AG09309 (cell line): Measurements from ENCODE around the gene ASPDH.
A peak's percentile ranks its signal among the peaks of the same experiment; 100 is the strongest.

Experiments used
- DNase-seq: peaks from one replicate; pipeline ENCODE4 v3.0.0-alpha.2; 2010; ENCODE audit warnings: low read depth
- H3K4me3 ChIP-seq: 2 replicates; pipeline ENCODE4 v1.5.1; 2011; ENCODE audit warnings: mild to moderate bottlenecking, low read depth, low read length, moderate library complexity; ENCODE audit not compliant: control insufficient read depth
- CTCF ChIP-seq: IDR thresholded peaks from 2 replicates; pipeline ENCODE4 v1.5.1; 2011; ENCODE audit warnings: mild to moderate bottlenecking, low read depth, low read length, inconsistent platforms; ENCODE audit not compliant: insufficient read depth, control insufficient read depth; ENCODE audit errors: missing control alignments

The ASPDH gene

GRCh38 chr19:50482271-50482855, 31.4 kb downstream of the ASPDH start:
- H3K4me3 ChIP-seq: no peak overlapping the region
- no peak for DNase-seq
- TF ChIP-seq CTCF: no peak

- no peak for DNase-seq
- no peak for TF ChIP-seq CTCF
- H3K4me3 ChIP-seq: no peak overlapping the region
Measured at GRCh38 chr19:50481351-50482149, 32.2 kb downstream of the ASPDH start.

DNA sequence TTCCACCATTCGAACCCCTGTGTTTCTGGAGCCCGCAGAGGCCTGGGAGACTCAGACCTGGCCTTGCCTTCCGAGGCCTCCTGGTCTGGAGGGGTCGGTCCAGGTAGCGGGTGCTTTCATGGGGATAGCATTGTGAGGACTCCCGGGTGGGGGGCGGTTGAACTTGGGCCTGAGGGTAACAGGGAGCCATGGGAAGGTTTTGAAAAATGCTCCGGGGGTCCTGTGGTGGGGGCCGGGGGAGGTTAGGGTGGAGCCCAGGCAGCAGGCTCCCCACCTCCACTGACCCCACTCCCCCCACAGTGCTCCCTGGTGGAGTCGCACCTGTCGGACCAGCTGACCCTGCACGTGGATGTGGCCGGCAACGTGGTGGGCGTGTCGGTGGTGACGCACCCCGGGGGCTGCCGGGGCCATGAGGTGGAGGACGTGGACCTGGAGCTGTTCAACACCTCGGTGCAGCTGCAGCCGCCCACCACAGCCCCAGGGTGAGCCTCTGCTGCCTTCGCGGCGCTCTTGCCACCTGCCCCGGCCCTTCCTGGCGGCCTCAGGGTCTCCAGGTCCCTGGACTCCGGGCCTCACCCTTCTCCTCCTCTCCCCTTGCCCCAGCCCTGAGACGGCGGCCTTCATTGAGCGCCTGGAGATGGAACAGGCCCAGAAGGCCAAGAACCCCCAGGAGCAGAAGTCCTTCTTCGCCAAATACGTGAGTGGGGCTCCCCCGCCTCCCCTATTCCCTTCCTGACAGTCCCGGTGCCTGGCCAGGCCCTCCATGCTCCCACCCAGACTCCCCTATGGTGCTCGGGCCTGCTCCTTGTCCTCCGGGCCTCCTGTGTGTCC, 33.2 kb downstream of the ASPDH start:
- DNase-seq: no peak
- no peak for TF ChIP-seq CTCF
- no peak overlapping the region for H3K4me3 ChIP-seq

GRCh38 chr19:50479761-50480251, 33.9 kb downstream of the ASPDH start:
- no peak overlapping the region for H3K4me3 ChIP-seq
- DNase-seq: no peak
- TF ChIP-seq CTCF: no peak

DNA sequence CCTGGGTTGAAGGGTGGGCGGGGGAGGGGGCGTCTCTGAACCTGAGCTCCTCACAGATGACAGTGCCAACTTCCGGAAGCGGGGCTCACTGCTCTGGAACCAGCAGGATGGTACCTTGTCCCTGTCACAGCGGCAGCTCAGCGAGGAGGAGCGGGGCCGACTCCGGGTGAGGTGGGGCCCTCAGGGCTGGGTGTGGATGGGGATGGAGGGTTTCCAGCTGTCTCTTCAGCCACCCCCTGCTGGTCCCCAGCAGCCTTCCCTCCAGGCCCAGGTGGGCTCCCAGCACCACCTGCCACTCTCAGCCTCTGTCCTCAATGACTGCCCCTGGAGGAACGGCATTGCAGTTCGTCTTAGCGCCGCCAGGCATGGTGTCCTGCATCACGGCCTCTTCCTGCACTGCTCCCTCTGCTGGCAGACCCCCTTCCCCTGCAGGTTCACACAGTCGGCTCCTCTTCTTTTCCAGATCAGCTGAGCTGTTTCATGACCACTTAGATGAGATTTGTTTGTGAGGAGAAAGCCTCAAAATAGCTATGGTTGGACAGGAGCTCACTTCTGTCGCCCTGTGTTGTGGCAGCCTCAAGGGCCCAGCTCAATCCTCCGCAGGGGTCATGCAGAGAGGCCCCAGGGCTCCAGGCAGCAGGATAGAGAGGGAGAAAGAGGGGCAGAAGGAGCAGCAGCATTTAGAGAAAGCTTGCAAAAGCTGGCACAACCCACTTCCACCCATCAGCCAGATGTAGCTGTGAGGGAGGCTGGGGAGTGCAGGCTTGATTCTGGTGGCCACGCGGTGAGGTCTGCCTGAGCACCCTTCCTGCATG, 34.6 kb downstream of the ASPDH start:
- TF ChIP-seq CTCF: peak; percentile 57
- no peak for DNase-seq
- H3K4me3 ChIP-seq: no peak overlapping the region
